Spleen (tissue), 7 donors: Measurements from ENCODE around the gene EHMT1.

Experiments used
- POLR2AphosphoS5 ChIP-seq, 3 donors: sonication (generic); formaldehyde crosslinking; IDR thresholded peaks; one replicate each; pipeline ENCODE4 v1.5.1; 2017; ENCODE audit warnings: antibody characterized with exemption in 3 of 3
- TF ChIP-seq, protein P1 (sequence below), 11 experiments: fragments of 200-600 bp in 7 of 11; fragments of 450-650 bp in 4 of 11; sonication (generic) in 4 of 11; IDR thresholded peaks in 8 of 11; conservative IDR thresholded peaks in 3 of 11; 1 replicate in 7 of 11; 2 replicates in 4 of 11; pipeline versions ENCODE4 v1.4.0 to v1.8.0; 2016 to 2021; ENCODE audit warnings: antibody characterized with exemption in 11 of 11, inconsistent platforms in 4 of 11, mild to moderate bottlenecking in 1 of 11
- donor health status: DM: no; HTN: no; CAD: no; lungs with moderate emphysema.
- donor health status: DM: no; HTN: no; CAD: no.
- donor health status: DM: no; HTN: no; CAD: no.

DNA sequence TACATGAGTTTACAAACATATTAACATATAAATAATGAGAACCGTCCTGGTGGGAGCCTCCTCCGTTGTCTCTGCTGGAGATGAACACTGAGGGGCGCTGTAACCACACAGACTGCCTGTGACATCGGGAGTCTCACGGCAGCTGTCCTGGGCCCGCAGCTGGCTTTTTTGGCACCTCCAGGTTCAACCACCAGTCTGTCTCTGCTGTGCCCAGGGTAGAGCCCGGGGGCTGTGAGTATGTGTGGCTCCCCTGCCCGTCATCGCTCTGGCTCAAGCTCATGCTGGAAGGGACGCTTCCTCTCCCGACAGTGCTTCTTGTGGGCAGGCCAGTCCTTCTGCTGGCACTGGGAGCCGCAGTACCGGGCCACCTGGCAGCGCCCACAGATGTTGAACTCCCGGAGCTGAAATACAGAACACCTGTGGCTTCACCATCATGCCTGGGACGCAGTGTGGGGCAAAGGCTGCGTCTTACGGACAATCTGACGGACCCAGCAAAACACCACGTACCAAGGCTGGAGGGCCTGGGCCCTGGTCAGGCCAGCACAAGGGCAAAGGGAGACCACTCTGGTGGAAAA is 36.4 kb upstream of the EHMT1 start:
- TF ChIP-seq, protein P1, sequence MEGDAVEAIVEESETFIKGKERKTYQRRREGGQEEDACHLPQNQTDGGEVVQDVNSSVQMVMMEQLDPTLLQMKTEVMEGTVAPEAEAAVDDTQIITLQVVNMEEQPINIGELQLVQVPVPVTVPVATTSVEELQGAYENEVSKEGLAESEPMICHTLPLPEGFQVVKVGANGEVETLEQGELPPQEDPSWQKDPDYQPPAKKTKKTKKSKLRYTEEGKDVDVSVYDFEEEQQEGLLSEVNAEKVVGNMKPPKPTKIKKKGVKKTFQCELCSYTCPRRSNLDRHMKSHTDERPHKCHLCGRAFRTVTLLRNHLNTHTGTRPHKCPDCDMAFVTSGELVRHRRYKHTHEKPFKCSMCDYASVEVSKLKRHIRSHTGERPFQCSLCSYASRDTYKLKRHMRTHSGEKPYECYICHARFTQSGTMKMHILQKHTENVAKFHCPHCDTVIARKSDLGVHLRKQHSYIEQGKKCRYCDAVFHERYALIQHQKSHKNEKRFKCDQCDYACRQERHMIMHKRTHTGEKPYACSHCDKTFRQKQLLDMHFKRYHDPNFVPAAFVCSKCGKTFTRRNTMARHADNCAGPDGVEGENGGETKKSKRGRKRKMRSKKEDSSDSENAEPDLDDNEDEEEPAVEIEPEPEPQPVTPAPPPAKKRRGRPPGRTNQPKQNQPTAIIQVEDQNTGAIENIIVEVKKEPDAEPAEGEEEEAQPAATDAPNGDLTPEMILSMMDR (IDR thresholded peaks at IDR 0.05 in 8 of 11, conservative IDR thresholded peaks at IDR 0.05 in 3 of 11) = peak in 6 of 11 experiments; percentile 11 to 34 (median 24)
- no peak for TF ChIP-seq POLR2AphosphoS5 (IDR thresholded peaks at IDR 0.05)
